Endothelial cell of umbilical vein (primary cell): Measurements from ENCODE around the gene LAIR2. TPM values are rescaled to one million over a fixed set of nuclear protein-coding genes. Genes with fewer than 3 reads are reported as not detected.

Experiments
- BruUV-seq: library from RNA; stranded (reverse); fragments of 400-500 nt; replicated peaks from 2 replicates; lab custom pipeline; 2021; lab: Mats Ljungman, UMichigan
- CTCF ChIA-PET: fragments of 300-600, 350-600 bp; sonication (Branson Sonifier 250); formaldehyde crosslinking; loops from one replicate; lab custom pipeline; 2021; ENCODE audit warnings: antibody characterized with exemption, inconsistent platforms; lab: Charles Lee
- POLR2A ChIA-PET: fragments of 300-600, 350-600 bp; sonication (Branson Sonifier 250); formaldehyde crosslinking; loops from one replicate; lab custom pipeline; 2021; ENCODE audit warnings: antibody characterized with exemption, inconsistent platforms; lab: Charles Lee
- DNase-seq: peaks from one replicate; pipeline ENCODE4 v3.0.0-alpha.2; 2011; ENCODE audit warnings: low read depth, low spot score
- FAIRE-seq: peaks from 2 replicates; lab custom pipeline; 2011; peaks lifted over from hg19 to GRCh38; lab: Jason Lieb, UNC
- H2AFZ ChIP-seq: 2 replicates; pipeline ENCODE4 v1.6.0; 2012; ENCODE audit warnings: low read depth, low read length, control low read depth, inconsistent platforms
- H3K27ac ChIP-seq: 2 replicates; pipeline ENCODE4 v1.5.1; 2011; ENCODE audit warnings: low read depth, mild to moderate bottlenecking, control low read depth, low read length, moderate library complexity; ENCODE audit not compliant: insufficient read depth
- H3K27me3 ChIP-seq, 2 experiments: 2 replicates each; pipeline versions ENCODE4 v1.6.0 to v1.6.1; 2011; ENCODE audit warnings: low read length in 2 of 2, mixed read lengths in 1 of 2; ENCODE audit not compliant: control insufficient read depth in 2 of 2, insufficient read depth in 2 of 2
- H3K36me3 ChIP-seq, 2 experiments: 2 replicates in 1 of 2; 3 replicates in 1 of 2; pipeline ENCODE4 v1.5.1; 2011; ENCODE audit warnings: low read length in 2 of 2, mild to moderate bottlenecking in 1 of 2, moderate library complexity in 1 of 2; ENCODE audit not compliant: control insufficient read depth in 2 of 2, insufficient read depth in 2 of 2; ENCODE audit errors: extremely low read depth in 1 of 2
- H3K4me1 ChIP-seq: 3 replicates; pipeline ENCODE4 v1.5.1; 2011; ENCODE audit warnings: mild to moderate bottlenecking, low read length; ENCODE audit not compliant: control insufficient read depth, insufficient read depth; ENCODE audit errors: extremely low read depth
- H3K4me2 ChIP-seq: 2 replicates; pipeline ENCODE4 v1.6.1; 2011; ENCODE audit warnings: low read length, control low read depth, mixed read lengths; ENCODE audit not compliant: insufficient read depth
- H3K4me3 ChIP-seq, 3 experiments: fragments of 200-600 bp in 1 of 3; sonication (generic), shearing (Covaris generic) in 1 of 3; replicated peaks in 1 of 3; 2 replicates each; pipeline ENCODE4 v1.5.1; 2011 to 2016; ENCODE audit warnings: control low read depth in 3 of 3, low read length in 3 of 3, mild to moderate bottlenecking in 2 of 3, inconsistent platforms in 1 of 3, low read depth in 1 of 3, moderate library complexity in 1 of 3; ENCODE audit not compliant: insufficient read depth in 1 of 3
- H3K79me2 ChIP-seq: 2 replicates; pipeline ENCODE4 v1.6.0; 2012; ENCODE audit warnings: low read length, inconsistent platforms; ENCODE audit not compliant: control insufficient read depth, insufficient read depth
- H3K9ac ChIP-seq: replicated peaks from 2 replicates; pipeline ENCODE3; 2011; ENCODE audit warnings: low read length, control low read depth; ENCODE audit not compliant: insufficient read depth; ENCODE audit errors: extremely low read depth
- H3K9me1 ChIP-seq: replicated peaks from 3 replicates; pipeline ENCODE4 v1.6.0; 2011; ENCODE audit warnings: mild to moderate bottlenecking, low read length; ENCODE audit not compliant: control insufficient read depth, insufficient read depth; ENCODE audit errors: extremely low read depth
- H3K9me3 ChIP-seq: replicated peaks from 2 replicates; pipeline ENCODE4 v1.5.1; 2012; ENCODE audit warnings: low read length, inconsistent platforms; ENCODE audit not compliant: control insufficient read depth, insufficient read depth
- H4K20me1 ChIP-seq: replicated peaks from 2 replicates; pipeline ENCODE3; 2011; ENCODE audit warnings: mild to moderate bottlenecking, low read length; ENCODE audit not compliant: control insufficient read depth, insufficient read depth; ENCODE audit errors: extremely low read depth
- MAX ChIP-seq: IDR thresholded peaks from 2 replicates; pipeline ENCODE4 v1.6.1; 2011; ENCODE audit not compliant: insufficient read depth, insufficient read length
- MYC ChIP-seq: IDR thresholded peaks from one replicate; pipeline ENCODE4 v1.6.1; 2011; ENCODE audit warnings: mild to moderate bottlenecking, low read depth, low read length
- POLR2A ChIP-seq: IDR thresholded peaks from 2 replicates; pipeline ENCODE4 v1.6.1; 2012; ENCODE audit warnings: low read depth, mild to moderate bottlenecking, control low read depth, low read length
- dilution Hi-C: fragments of 300-500 bp; cut with MboI; formaldehyde crosslinking; loops from one replicate; pipeline ENCODE4 v1.15.0; 2019; ENCODE audit warnings: low sequenced_read_pairs; ENCODE audit not compliant: extremely low pct_ligation_motif_present
- intact Hi-C: fragments of 100-400 bp; cut with micrococcal nuclease; formaldehyde crosslinking; loops from one replicate; pipeline ENCODE4 v1.10.0; 2022
- polyA plus RNA-seq, 4 experiments: library from polyadenylated mRNA; depleted of rRNA in 3 of 4; stranded (reverse) in 3 of 4; unstranded in 1 of 4; fragments of >200 nt; gene quantifications; 2 replicates each; pipeline versions ENCODE4 v1.2.1 to v1.2.3, GENCODE V29; 2011 to 2012; ENCODE audit warnings: missing spikeins in 1 of 4
- total RNA-seq: library from RNA; stranded (reverse); gene quantifications from 2 replicates; pipeline ENCODE4 v1.2.3, GENCODE V29; 2021
- TF ChIP-seq, protein P1 (sequence below), 2 donors: IDR thresholded peaks; 1 replicate in 1 of 2; 2 replicates in 1 of 2; pipeline ENCODE4 v1.5.1; 2011; ENCODE audit warnings: low read length in 2 of 2, mild to moderate bottlenecking in 2 of 2, moderate library complexity in 2 of 2, control low read depth in 1 of 2, inconsistent platforms in 1 of 2, low read depth in 1 of 2; ENCODE audit not compliant: insufficient read depth in 1 of 2; ENCODE audit errors: extremely low read depth in 1 of 2

Gene LAIR2
- total and polyA plus RNA-seq, 2 donors (not counting 3 experiments of a cell fraction or from before 2014, with no cell fraction given): not detected

- intact Hi-C loops: loop anchor here (1.0 to 10.0 kb wide), 8 partner anchors 8 to 1192 kb away; partner anchors contain the start of genes LENG8, MYADM, PPP1R12C and RDH13
- TSS peak; percentile 25 for BruUV-seq
- no peak overlapping the region for H2AFZ ChIP-seq
These were observed 39.7 kb upstream of the LAIR2 start for GRCh38 chr19:54462655-54463530.

More at GRCh38 chr19:54462655-54463530, 39.7 kb upstream of the LAIR2 start:
- Histone ChIP-seq H3K9me1 (no peaks in the 10 kb centered on the region), H3K9me3 (no peaks in the 10 kb centered on the region), H3K27ac (peak overlapping the region; percentile 85), H3K9ac (peak overlapping the region; percentile 79), H3K36me3 (peaks cover 10 to 32% of the 10 kb centered on the region in 2 experiments), H3K4me2 (peak overlapping the region; percentile 75), H3K79me2 (peaks cover 26% of the 10 kb centered on the region), H3K4me3 (peak overlapping the region; percentile 22 to 46 (median 37)), H3K27me3 (no peaks in the 10 kb centered on the region), H4K20me1 (no peaks in the 10 kb centered on the region), H3K4me1 (peaks cover 29% of the 10 kb centered on the region)
- peak; percentile 72 for DNase-seq
- dilution Hi-C loops: no loop called here
- FAIRE-seq: peak; percentile 38
- ChIA-PET POLR2A (interaction anchor here (0.7 to 2.4 kb wide), 6 partner anchors 10 to 626 kb away, joined by 3 to 11 read pairs (median 5); partner anchors contain the start of genes CDC42EP5 and LENG8), CTCF (interaction anchor here (1.0 to 2.4 kb wide), 5 partner anchors 11 to 24 kb away, joined by 3 to 21 read pairs (median 5); partner anchors contain the start of genes CDC42EP5 and LENG8)
- peak; percentile 59 for TF ChIP-seq MAX
- peak; percentile 18 for TF ChIP-seq MYC
- no peak for TF ChIP-seq POLR2A
- TF ChIP-seq, protein P1, sequence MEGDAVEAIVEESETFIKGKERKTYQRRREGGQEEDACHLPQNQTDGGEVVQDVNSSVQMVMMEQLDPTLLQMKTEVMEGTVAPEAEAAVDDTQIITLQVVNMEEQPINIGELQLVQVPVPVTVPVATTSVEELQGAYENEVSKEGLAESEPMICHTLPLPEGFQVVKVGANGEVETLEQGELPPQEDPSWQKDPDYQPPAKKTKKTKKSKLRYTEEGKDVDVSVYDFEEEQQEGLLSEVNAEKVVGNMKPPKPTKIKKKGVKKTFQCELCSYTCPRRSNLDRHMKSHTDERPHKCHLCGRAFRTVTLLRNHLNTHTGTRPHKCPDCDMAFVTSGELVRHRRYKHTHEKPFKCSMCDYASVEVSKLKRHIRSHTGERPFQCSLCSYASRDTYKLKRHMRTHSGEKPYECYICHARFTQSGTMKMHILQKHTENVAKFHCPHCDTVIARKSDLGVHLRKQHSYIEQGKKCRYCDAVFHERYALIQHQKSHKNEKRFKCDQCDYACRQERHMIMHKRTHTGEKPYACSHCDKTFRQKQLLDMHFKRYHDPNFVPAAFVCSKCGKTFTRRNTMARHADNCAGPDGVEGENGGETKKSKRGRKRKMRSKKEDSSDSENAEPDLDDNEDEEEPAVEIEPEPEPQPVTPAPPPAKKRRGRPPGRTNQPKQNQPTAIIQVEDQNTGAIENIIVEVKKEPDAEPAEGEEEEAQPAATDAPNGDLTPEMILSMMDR (IDR thresholded peaks at IDR 0.05; ENCODE audit: extremely low read depth in 1 of 2, insufficient read depth in 1 of 2, low read depth in 1 of 2, low read length in 2 of 2): peak; percentile 16 to 50
